HEK293T (cell line): ENCODE measurements around the gene SLC25A6.

Experiments used
- ARNT ChIP-seq: fragments of 450-650 bp; IDR thresholded peaks from 2 replicates; pipeline ENCODE4 v1.6.1; 2017; ENCODE audit warnings: mild to moderate bottlenecking
- CTBP1 ChIP-seq: fragments of 450-650 bp; IDR thresholded peaks from 2 replicates; pipeline ENCODE4 v1.6.1; 2016; ENCODE audit warnings: borderline replicate concordance
- ELF4 ChIP-seq: fragments of 450-650 bp; IDR thresholded peaks from 2 replicates; pipeline ENCODE4 v1.6.1; 2017; ENCODE audit warnings: antibody characterized with exemption
- LEF1 ChIP-seq: fragments of 450-650 bp; IDR thresholded peaks from 2 replicates; pipeline ENCODE4 v1.6.1; 2017; ENCODE audit warnings: mild to moderate bottlenecking, borderline replicate concordance
- SP1 ChIP-seq: fragments of 450-650 bp; IDR thresholded peaks from 2 replicates; pipeline ENCODE4 v1.6.1; 2017
- SUZ12 ChIP-seq: fragments of 450-650 bp; IDR thresholded peaks from 2 replicates; pipeline ENCODE4 v1.6.1; 2016; ENCODE audit warnings: mild to moderate bottlenecking
- TARDBP ChIP-seq: fragments of 450-650 bp; IDR thresholded peaks from 2 replicates; pipeline ENCODE4 v1.6.1; 2016

DNA sequence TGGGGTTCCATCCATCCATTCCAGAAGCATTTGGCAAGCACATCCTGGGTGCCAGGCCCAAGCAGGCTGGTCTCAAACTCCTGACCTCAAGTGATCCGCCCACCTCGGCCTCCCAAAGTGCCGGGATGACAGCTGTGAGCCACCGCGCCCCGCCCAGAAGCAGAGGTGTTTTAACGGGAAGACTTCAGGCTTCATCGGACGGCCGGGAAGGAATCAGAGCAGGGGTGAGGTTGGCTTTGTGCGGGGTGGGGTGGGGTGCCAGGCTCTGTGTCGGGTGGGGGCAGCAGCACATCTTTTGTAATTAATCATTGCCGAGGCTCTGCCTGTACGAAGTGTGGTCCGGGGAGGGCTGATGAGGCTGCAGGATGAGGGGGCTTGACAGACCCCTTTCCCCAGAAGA, 5.1 kb upstream of the SLC25A6 start:
- TF ChIP-seq CTBP1 (no peak), TARDBP (no peak), SUZ12 (no peak), LEF1 (no peak), SP1 (no peak), ARNT (no peak), ELF4 (no peak)
